PC-3 (cell line): ENCODE results near the gene WTIP.

ENCODE experiments used
- CTCF ChIP-seq: fragments of 300-600 bp; sonication (generic); conservative IDR thresholded peaks from 2 replicates; pipeline ENCODE4 v1.5.1; 2017; ENCODE audit warnings: antibody characterized with exemption, low read depth, mild to moderate bottlenecking, low read length
- EZH2 ChIP-seq: fragments of 300-600 bp; sonication (generic); IDR thresholded peaks from one replicate; pipeline ENCODE4 v1.6.1; 2017; ENCODE audit warnings: antibody characterized with exemption, mild to moderate bottlenecking, low read length; ENCODE audit not compliant: unreplicated experiment
- EZH2phosphoT487 ChIP-seq: fragments of 300-600 bp; sonication (generic); IDR thresholded peaks from 2 replicates; pipeline ENCODE4 v1.6.1; 2018; ENCODE audit warnings: mild to moderate bottlenecking, antibody characterized with exemption, low read length, borderline replicate concordance

- TF ChIP-seq CTCF (no peak), EZH2 (no peak), EZH2phosphoT487 (no peak)
Observed at GRCh38 chr19:34474233-34474989, 7.1 kb upstream of the WTIP start.
